OCI-LY3 (cell line): ENCODE results near the gene GAPT.
A peak's percentile ranks its signal among the peaks of the same experiment; 100 is the strongest.

Experiments used
- CTCF ChIP-seq: fragments of 200-600, 300-600 bp; sonication (generic); IDR thresholded peaks from 2 replicates; pipeline ENCODE4 v1.5.1; 2014; ENCODE audit warnings: antibody characterized with exemption, low read length, low read depth
- EZH2phosphoT487 ChIP-seq: fragments of 200-600 bp; shearing (Covaris generic); IDR thresholded peaks from 2 replicates; pipeline ENCODE4 v1.6.1; 2018; ENCODE audit warnings: antibody characterized with exemption, mixed run types, low read depth

- TF ChIP-seq CTCF, result peak; percentile 64
- no peak for TF ChIP-seq EZH2phosphoT487
Measured at GRCh38 chr5:58477760-58478376, 13.4 kb upstream of the GAPT start.
